ENCODE data around the gene ERBB4. TPM values are rescaled to one million over a fixed set of nuclear protein-coding genes. Genes with fewer than 3 reads are reported as not detected.

Gene ERBB4
- polyA plus RNA-seq, 2 of the 4 experiments (the other 2 are of a cell fraction): not detected

DNA sequence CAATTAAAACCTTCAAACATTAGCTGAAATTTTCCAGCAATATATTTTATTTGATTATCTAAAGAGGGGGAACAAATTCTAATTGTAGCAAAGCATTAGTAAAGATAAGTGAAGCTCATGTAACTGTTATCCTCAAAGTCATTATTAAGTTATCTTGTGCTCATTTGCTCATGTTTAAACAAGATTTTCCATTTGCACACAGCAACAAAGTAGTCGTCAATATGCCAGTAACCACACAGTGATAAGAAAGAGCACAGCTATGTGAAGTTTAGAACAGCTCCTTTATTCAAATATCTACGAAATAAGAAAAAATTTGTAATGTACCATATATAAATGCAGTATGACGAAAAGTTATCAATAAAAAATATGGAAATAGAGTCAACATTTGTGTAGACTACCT lies 159.5 kb downstream of the ERBB4 start (continued):
- no peak for TF ChIP-seq HOXB5 (CRISPR knock-in tag; IDR thresholded peaks at IDR 0.05)

DNA sequence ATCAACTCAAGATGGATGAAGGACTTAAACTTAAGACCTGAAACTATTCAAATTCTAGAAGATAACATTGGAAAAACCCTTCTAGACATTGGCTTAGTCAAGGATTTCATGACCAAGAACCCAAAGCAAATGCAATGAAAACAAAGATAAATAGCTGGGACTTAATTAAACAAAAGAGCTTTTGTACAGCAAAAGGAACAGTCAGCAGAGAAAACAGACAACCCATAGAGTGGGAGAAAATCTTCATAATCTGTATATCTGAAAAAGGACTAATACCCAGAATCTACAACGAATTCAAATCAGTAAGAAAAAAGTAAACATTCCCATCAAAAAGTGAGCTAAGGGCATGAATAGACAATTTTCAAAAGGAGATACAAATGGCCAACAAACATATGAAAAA lies 171.2 kb downstream of the ERBB4 start:
- no peak for ATAC-seq
- POLR2A ChIA-PET: no interaction called here
- TF ChIP-seq MAFK (IDR thresholded peaks at IDR 0.05; ENCODE audit: partially characterized antibody) (no peak), RAD21 (conservative IDR thresholded peaks at IDR 0.05 in 1 of 2, IDR thresholded peaks at IDR 0.05 in 1 of 2) (no peak), ZSCAN20 (CRISPR knock-in tag; IDR thresholded peaks at IDR 0.05) (no peak), RCOR1 (IDR thresholded peaks at IDR 0.05; ENCODE audit: low read depth, low read length) (no peak), SREBF2 (IDR thresholded peaks at IDR 0.05) (no peak), FOSL2 (IDR thresholded peaks at IDR 0.05) (no peak), FOSL2 (CRISPR knock-in tag; IDR thresholded peaks at IDR 0.05) (no peak), HEYL (CRISPR knock-in tag; IDR thresholded peaks at IDR 0.05) (no peak)
- TF ChIP-seq, protein P1, sequence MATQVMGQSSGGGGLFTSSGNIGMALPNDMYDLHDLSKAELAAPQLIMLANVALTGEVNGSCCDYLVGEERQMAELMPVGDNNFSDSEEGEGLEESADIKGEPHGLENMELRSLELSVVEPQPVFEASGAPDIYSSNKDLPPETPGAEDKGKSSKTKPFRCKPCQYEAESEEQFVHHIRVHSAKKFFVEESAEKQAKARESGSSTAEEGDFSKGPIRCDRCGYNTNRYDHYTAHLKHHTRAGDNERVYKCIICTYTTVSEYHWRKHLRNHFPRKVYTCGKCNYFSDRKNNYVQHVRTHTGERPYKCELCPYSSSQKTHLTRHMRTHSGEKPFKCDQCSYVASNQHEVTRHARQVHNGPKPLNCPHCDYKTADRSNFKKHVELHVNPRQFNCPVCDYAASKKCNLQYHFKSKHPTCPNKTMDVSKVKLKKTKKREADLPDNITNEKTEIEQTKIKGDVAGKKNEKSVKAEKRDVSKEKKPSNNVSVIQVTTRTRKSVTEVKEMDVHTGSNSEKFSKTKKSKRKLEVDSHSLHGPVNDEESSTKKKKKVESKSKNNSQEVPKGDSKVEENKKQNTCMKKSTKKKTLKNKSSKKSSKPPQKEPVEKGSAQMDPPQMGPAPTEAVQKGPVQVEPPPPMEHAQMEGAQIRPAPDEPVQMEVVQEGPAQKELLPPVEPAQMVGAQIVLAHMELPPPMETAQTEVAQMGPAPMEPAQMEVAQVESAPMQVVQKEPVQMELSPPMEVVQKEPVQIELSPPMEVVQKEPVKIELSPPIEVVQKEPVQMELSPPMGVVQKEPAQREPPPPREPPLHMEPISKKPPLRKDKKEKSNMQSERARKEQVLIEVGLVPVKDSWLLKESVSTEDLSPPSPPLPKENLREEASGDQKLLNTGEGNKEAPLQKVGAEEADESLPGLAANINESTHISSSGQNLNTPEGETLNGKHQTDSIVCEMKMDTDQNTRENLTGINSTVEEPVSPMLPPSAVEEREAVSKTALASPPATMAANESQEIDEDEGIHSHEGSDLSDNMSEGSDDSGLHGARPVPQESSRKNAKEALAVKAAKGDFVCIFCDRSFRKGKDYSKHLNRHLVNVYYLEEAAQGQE (IDR thresholded peaks at IDR 0.05): no peak
- TF ChIP-seq, protein P2, sequence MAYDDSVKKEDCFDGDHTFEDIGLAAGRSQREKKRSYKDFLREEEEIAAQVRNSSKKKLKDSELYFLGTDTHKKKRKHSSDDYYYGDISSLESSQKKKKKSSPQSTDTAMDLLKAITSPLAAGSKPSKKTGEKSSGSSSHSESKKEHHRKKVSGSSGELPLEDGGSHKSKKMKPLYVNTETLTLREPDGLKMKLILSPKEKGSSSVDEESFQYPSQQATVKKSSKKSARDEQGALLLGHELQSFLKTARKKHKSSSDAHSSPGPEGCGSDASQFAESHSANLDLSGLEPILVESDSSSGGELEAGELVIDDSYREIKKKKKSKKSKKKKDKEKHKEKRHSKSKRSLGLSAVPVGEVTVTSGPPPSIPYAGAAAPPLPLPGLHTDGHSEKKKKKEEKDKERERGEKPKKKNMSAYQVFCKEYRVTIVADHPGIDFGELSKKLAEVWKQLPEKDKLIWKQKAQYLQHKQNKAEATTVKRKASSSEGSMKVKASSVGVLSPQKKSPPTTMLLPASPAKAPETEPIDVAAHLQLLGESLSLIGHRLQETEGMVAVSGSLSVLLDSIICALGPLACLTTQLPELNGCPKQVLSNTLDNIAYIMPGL (CRISPR knock-in tag; IDR thresholded peaks at IDR 0.05; ENCODE audit: borderline replicate concordance): no peak
- TF ChIP-seq, protein P3, sequence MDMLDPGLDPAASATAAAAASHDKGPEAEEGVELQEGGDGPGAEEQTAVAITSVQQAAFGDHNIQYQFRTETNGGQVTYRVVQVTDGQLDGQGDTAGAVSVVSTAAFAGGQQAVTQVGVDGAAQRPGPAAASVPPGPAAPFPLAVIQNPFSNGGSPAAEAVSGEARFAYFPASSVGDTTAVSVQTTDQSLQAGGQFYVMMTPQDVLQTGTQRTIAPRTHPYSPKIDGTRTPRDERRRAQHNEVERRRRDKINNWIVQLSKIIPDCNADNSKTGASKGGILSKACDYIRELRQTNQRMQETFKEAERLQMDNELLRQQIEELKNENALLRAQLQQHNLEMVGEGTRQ (IDR thresholded peaks at IDR 0.05): no peak
- TF ChIP-seq, protein P4, sequence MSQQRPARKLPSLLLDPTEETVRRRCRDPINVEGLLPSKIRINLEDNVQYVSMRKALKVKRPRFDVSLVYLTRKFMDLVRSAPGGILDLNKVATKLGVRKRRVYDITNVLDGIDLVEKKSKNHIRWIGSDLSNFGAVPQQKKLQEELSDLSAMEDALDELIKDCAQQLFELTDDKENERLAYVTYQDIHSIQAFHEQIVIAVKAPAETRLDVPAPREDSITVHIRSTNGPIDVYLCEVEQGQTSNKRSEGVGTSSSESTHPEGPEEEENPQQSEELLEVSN (IDR thresholded peaks at IDR 0.05; ENCODE audit: borderline replicate concordance, low read depth): no peak

DNA sequence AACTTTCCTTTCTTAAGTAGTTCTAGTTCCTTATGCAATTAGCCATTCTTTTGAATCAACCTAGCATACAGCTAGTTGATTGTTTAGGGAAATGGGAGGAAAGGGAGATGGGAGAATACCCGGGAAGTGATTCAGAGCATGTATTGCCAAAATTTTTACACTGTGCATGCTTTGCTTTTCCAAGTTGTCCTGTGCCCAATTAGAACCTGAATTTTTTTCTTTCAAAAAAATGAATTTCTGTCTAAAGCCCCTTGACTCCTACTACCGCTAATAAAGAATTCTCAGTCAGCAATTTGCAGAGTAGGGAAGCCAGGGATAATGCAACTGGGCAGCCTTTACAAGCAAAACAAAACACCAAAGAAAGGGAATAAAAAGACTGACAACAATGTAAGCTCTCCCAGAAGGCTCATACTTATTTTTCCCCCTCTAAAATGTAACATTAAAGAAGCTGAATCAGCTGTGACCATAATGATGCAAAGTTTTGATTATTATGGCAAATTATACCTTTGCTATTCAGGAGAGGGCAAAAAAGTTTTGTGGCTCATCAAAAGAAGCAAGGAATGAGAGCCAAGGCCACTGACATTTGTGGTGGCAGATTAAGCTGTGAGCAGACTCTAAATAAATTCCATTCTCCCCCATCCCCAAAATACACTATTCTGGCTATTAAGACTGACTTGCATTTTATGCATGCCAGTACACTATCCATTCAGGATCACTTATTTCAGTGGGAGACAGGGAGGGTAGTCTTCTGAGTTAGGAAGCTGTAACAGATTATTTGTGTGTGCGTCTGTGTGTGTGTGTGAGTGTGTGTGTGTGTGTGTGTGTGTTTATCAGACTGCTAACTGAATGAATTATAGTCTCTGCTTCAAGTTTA lies 174.3 kb downstream of the ERBB4 start:
- H3K4me1 ChIP-seq: no peaks in the 10 kb centered on the region
- no peak overlapping the region for H3K27ac ChIP-seq
- FAIRE-seq (no peak), DNase-seq (ENCODE audit: low read depth in 1 of 2, low spot score in 1 of 2) (no peak), ATAC-seq (no peak)
- 67% methylated on average over 3 of the region's 3 CpGs for WGBS (ENCODE audit: missing lambda C conversion rate)
- ChIA-PET CTCF (no interaction called here), POLR2A (no interaction called here)
- H3K4me2 ChIP-seq: no peak overlapping the region
- no peak overlapping the region for H3K4me3 ChIP-seq
- no peaks in the 10 kb centered on the region for H3K9me3 ChIP-seq
- TF ChIP-seq NR3C1 (IDR thresholded peaks at IDR 0.05): no peak
- no peak for TF ChIP-seq RAD21 (conservative IDR thresholded peaks at IDR 0.05 in 1 of 2, IDR thresholded peaks at IDR 0.05 in 1 of 2)
- TF ChIP-seq SMC3 (IDR thresholded peaks at IDR 0.05): no peak
- TF ChIP-seq CBX2 (IDR thresholded peaks at IDR 0.05; ENCODE audit: borderline replicate concordance, low read depth): no peak
- no peak for TF ChIP-seq TFCP2L1 (CRISPR knock-in tag; IDR thresholded peaks at IDR 0.05)
- no peak for TF ChIP-seq FOSL2 (IDR thresholded peaks at IDR 0.05)
- no peak for TF ChIP-seq FOSL2 (CRISPR knock-in tag; IDR thresholded peaks at IDR 0.05)
- no peak for TF ChIP-seq EHMT2 (IDR thresholded peaks at IDR 0.05; ENCODE audit: low read depth)
- TF ChIP-seq JUNB (IDR thresholded peaks at IDR 0.05): no peak
- no peak for TF ChIP-seq RFX5 (IDR thresholded peaks at IDR 0.05)
- TF ChIP-seq KDM5A (IDR thresholded peaks at IDR 0.05): no peak
- TF ChIP-seq, protein P5, sequence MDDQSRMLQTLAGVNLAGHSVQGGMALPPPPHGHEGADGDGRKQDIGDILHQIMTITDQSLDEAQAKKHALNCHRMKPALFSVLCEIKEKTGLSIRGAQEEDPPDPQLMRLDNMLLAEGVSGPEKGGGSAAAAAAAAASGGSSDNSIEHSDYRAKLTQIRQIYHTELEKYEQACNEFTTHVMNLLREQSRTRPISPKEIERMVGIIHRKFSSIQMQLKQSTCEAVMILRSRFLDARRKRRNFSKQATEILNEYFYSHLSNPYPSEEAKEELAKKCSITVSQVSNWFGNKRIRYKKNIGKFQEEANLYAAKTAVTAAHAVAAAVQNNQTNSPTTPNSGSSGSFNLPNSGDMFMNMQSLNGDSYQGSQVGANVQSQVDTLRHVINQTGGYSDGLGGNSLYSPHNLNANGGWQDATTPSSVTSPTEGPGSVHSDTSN (IDR thresholded peaks at IDR 0.05): no peak
- no peak for TF ChIP-seq CBX8 (IDR thresholded peaks at IDR 0.05)

More for the DNA sequence above, 171.2 kb downstream of the ERBB4 start:
- CTCF ChIA-PET: no interaction called here
- 18% methylated on average over 1 of the region's 1 CpG for WGBS (ENCODE audit: missing lambda C conversion rate)
- H3K4me2 ChIP-seq: no peak overlapping the region
- no peaks in the 10 kb centered on the region for H3K4me1 ChIP-seq
- no peak overlapping the region for H3K4me3 ChIP-seq
- H3K9me3 ChIP-seq: no peaks in the 10 kb centered on the region
- H3K27ac ChIP-seq: no peak overlapping the region
- FAIRE-seq (no peak), DNase-seq (ENCODE audit: low read depth in 1 of 2, low spot score in 1 of 2) (no peak)
